H9 (cell line): ENCODE results near the gene RRBP1. TPM values are rescaled to one million over a fixed set of nuclear protein-coding genes. Genes with fewer than 3 reads are reported as not detected.

ENCODE experiments used
- DNase-seq: peaks from one replicate; pipeline ENCODE4 v3.0.0-alpha.2; 2017
- H2AFZ ChIP-seq: one replicate; pipeline ENCODE4 v1.6.1; 2013; ENCODE audit warnings: mild to moderate bottlenecking, low read length, control low read depth, moderate library complexity
- H2AK5ac ChIP-seq: 2 replicates; pipeline ENCODE4 v1.6.1; 2013; ENCODE audit warnings: low read length, control low read depth, mixed read lengths; ENCODE audit not compliant: insufficient read length
- H2BK120ac ChIP-seq: one replicate; pipeline ENCODE4 v1.6.1; 2013; ENCODE audit warnings: low read depth, mild to moderate bottlenecking, low read length, control low read depth, inconsistent platforms; ENCODE audit not compliant: poor library complexity, severe bottlenecking
- H2BK12ac ChIP-seq: 2 replicates; pipeline ENCODE4 v1.6.1; 2013; ENCODE audit warnings: low read length, control low read depth, mixed read lengths, low read depth; ENCODE audit not compliant: insufficient read length
- H2BK15ac ChIP-seq: 2 replicates; pipeline ENCODE4 v1.6.1; 2013; ENCODE audit warnings: low read depth, low read length, control low read depth
- H2BK20ac ChIP-seq: one replicate; pipeline ENCODE4 v1.6.1; 2013; ENCODE audit warnings: low read depth, mild to moderate bottlenecking, low read length, control low read depth, inconsistent platforms; ENCODE audit not compliant: poor library complexity, severe bottlenecking
- H2BK5ac ChIP-seq: 2 replicates; pipeline ENCODE4 v1.6.1; 2013; ENCODE audit warnings: low read length, control low read depth, mixed read lengths; ENCODE audit not compliant: insufficient read length
- H3K14ac ChIP-seq: 2 replicates; pipeline ENCODE4 v1.6.1; 2013; ENCODE audit warnings: low read length, control low read depth; ENCODE audit not compliant: insufficient read depth
- H3K18ac ChIP-seq: 2 replicates; pipeline ENCODE4 v1.6.1; 2013; ENCODE audit warnings: low read depth, mild to moderate bottlenecking, mixed read lengths, low read length, control low read depth; ENCODE audit not compliant: insufficient read length
- H3K23ac ChIP-seq: 2 replicates; pipeline ENCODE4 v1.6.1; 2013; ENCODE audit warnings: low read length, control low read depth, mixed read lengths, low read depth; ENCODE audit not compliant: insufficient read length
- H3K23me2 ChIP-seq: 2 replicates; pipeline ENCODE4 v1.6.1; 2013; ENCODE audit warnings: low read depth, mild to moderate bottlenecking, mixed read lengths, low read length, control low read depth; ENCODE audit not compliant: insufficient read length, poor library complexity, severe bottlenecking
- H3K27ac ChIP-seq: 2 replicates; pipeline ENCODE4 v1.5.1; 2013; ENCODE audit warnings: low read length, control low read depth, mixed read lengths, low read depth; ENCODE audit not compliant: insufficient read length
- H3K27me3 ChIP-seq: 2 replicates; pipeline ENCODE4 v1.6.1; 2013; ENCODE audit warnings: low read length, control low read depth, inconsistent platforms; ENCODE audit not compliant: insufficient read depth
- H3K4ac ChIP-seq: 2 replicates; pipeline ENCODE4 v1.6.1; 2013; ENCODE audit warnings: low read depth, mild to moderate bottlenecking, control low read depth, inconsistent platforms, low read length, moderate library complexity
- H3K4me1 ChIP-seq: 2 replicates; pipeline ENCODE4 v1.6.1; 2013; ENCODE audit warnings: low read length, control low read depth, inconsistent platforms; ENCODE audit not compliant: insufficient read depth
- H3K4me2 ChIP-seq: 2 replicates; pipeline ENCODE4 v1.6.1; 2013; ENCODE audit warnings: low read length, control low read depth, mixed read lengths; ENCODE audit not compliant: insufficient read length, insufficient read depth
- H3K56ac ChIP-seq: 2 replicates; pipeline ENCODE4 v1.6.1; 2013; ENCODE audit warnings: low read depth, mild to moderate bottlenecking, mixed read lengths, low read length, control low read depth; ENCODE audit not compliant: insufficient read length
- H3K79me1 ChIP-seq: 2 replicates; pipeline ENCODE4 v1.6.1; 2013; ENCODE audit warnings: low read depth, mild to moderate bottlenecking, moderate library complexity, low read length, control low read depth, inconsistent platforms; ENCODE audit not compliant: insufficient read depth, poor library complexity, severe bottlenecking
- H3K79me2 ChIP-seq: 2 replicates; pipeline ENCODE4 v1.6.1; 2013; ENCODE audit warnings: low read length, control low read depth, inconsistent platforms; ENCODE audit not compliant: insufficient read depth
- H3K9ac ChIP-seq: 2 replicates; pipeline ENCODE4 v1.6.1; 2013; ENCODE audit warnings: low read length, control low read depth, mixed read lengths; ENCODE audit not compliant: insufficient read length; ENCODE audit errors: extremely low read depth
- H3K9me3 ChIP-seq: one replicate; pipeline ENCODE4 v1.6.1; 2013; ENCODE audit warnings: low read depth, low read length, inconsistent platforms; ENCODE audit not compliant: control insufficient read depth
- H3T11ph ChIP-seq: one replicate; pipeline ENCODE4 v1.6.1; 2013; ENCODE audit warnings: mild to moderate bottlenecking, low read length, control low read depth, inconsistent platforms
- H4K20me1 ChIP-seq: one replicate; pipeline ENCODE4 v1.6.1; 2013; ENCODE audit not compliant: control insufficient read depth, insufficient read length, insufficient read depth
- H4K5ac ChIP-seq: 2 replicates; pipeline ENCODE4 v1.6.1; 2013; ENCODE audit warnings: low read depth, mild to moderate bottlenecking, mixed read lengths, low read length, control low read depth; ENCODE audit not compliant: insufficient read length
- H4K8ac ChIP-seq: replicated peaks from 2 replicates; pipeline ENCODE4 v1.6.1; 2013; ENCODE audit warnings: low read length, control low read depth, mixed read lengths, low read depth; ENCODE audit not compliant: insufficient read length
- H4K91ac ChIP-seq: 2 replicates; pipeline ENCODE4 v1.6.1; 2013; ENCODE audit warnings: low read depth, mild to moderate bottlenecking, moderate library complexity, mixed read lengths, low read length, control low read depth; ENCODE audit not compliant: insufficient read length
- H3K27ac Mint-ChIP-seq, 3 experiments: 2 replicates in 2 of 3; 3 replicates in 1 of 3; pipeline ENCODE4 v1.8.0; 2020 to 2021; ENCODE audit warnings: mixed read lengths in 3 of 3, mild to moderate bottlenecking in 1 of 3, moderate library complexity in 1 of 3
- H3K27me3 Mint-ChIP-seq: 2 replicates; pipeline ENCODE4 v1.8.0; 2021; ENCODE audit warnings: low read depth, mild to moderate bottlenecking, moderate library complexity, mixed read lengths
- H3K36me3 Mint-ChIP-seq, 3 experiments: 2 replicates in 2 of 3; 3 replicates in 1 of 3; pipeline ENCODE4 v1.8.0; 2020 to 2021; ENCODE audit warnings: low read depth in 3 of 3, mixed read lengths in 3 of 3; ENCODE audit not compliant: insufficient read depth in 1 of 3
- H3K4me1 Mint-ChIP-seq, 2 experiments: 2 replicates each; pipeline ENCODE4 v1.8.0; 2020; ENCODE audit warnings: mixed read lengths in 2 of 2
- H3K4me3 Mint-ChIP-seq, 2 experiments: 2 replicates in 1 of 2; 3 replicates in 1 of 2; pipeline ENCODE4 v1.8.0; 2020 to 2021; ENCODE audit warnings: mild to moderate bottlenecking in 2 of 2, mixed read lengths in 2 of 2, moderate library complexity in 1 of 2
- H3K9me3 Mint-ChIP-seq, 2 experiments: 2 replicates in 1 of 2; 3 replicates in 1 of 2; pipeline ENCODE4 v1.8.0; 2020; ENCODE audit warnings: mild to moderate bottlenecking in 2 of 2, mixed read lengths in 2 of 2, moderate library complexity in 1 of 2
- CTCF ChIP-seq: fragments of 200-600 bp; sonication (generic); conservative IDR thresholded peaks from 3 replicates; pipeline ENCODE4 v1.8.0; 2021; ENCODE audit warnings: antibody characterized with exemption, mild to moderate bottlenecking
- WGBS: extraction: QIAGEN DNeasy Blood & Tissue Kit; methylation state at CpG from one replicate; pipeline ENCODE4 v1.1.7; 2013; ENCODE audit warnings: missing lambda C conversion rate, low lambda C conversion rate, mixed read lengths; ENCODE audit not compliant: insufficient read length; ENCODE audit errors: extremely low coverage; 5-methylcytosine and 5-hydroxymethylcytosine counted together
- total RNA-seq: library from RNA; stranded (reverse); gene quantifications from 2 replicates; pipeline ENCODE4 v1.2.1, GENCODE V29; 2021

RRBP1 gene
- total RNA-seq, 1 experiment from 2014 or later: 97.8 TPM

- no peaks in the 10 kb centered on the region for H3K9me3 Mint-ChIP-seq
- Histone ChIP-seq H3K27ac (no peak overlapping the region), H4K5ac (no peak overlapping the region), H2BK20ac (no peak overlapping the region), H2BK12ac (no peak overlapping the region), H4K20me1 (peaks cover 2% of the 10 kb centered on the region), H3K4me2 (no peak overlapping the region), H3K27me3 (no peaks in the 10 kb centered on the region), H3K14ac (no peak overlapping the region), H2BK15ac (no peak overlapping the region), H3K18ac (no peak overlapping the region), H3K56ac (no peak overlapping the region), H2AK5ac (no peak overlapping the region), H3K23me2 (no peaks in the 10 kb centered on the region), H3K23ac (no peak overlapping the region), H2BK120ac (no peak overlapping the region), H2BK5ac (no peak overlapping the region), H3K9ac (no peak overlapping the region), H3T11ph (no peak overlapping the region), H3K4ac (no peak overlapping the region), H3K79me1 (no peaks in the 10 kb centered on the region), H4K91ac (no peak overlapping the region), H2AFZ (no peak overlapping the region), H3K79me2 (no peaks in the 10 kb centered on the region), H3K9me3 (no peaks in the 10 kb centered on the region), H3K4me1 (no peaks in the 10 kb centered on the region), H4K8ac (no peak overlapping the region)
- H3K27me3 Mint-ChIP-seq: no peaks in the 10 kb centered on the region
- no peaks in the 10 kb centered on the region for H3K4me1 Mint-ChIP-seq
- TF ChIP-seq CTCF: no peak
- no peak for DNase-seq
- no peak overlapping the region for H3K4me3 Mint-ChIP-seq
- no CpG with 5 or more reads among the region's 27 CpGs for WGBS
- H3K36me3 Mint-ChIP-seq: peaks cover 30 to 62% (median 59%) of the 10 kb centered on the region in 3 experiments
- 0 out of 7 replicates have a peak overlapping the region, but pooled peaks of 1 of the 3 experiments have one; percentile 81 for H3K27ac Mint-ChIP-seq
Observed at GRCh38 chr20:17627101-17627955, 54.7 kb downstream of the RRBP1 start.
